Measurements from ENCODE around the gene DICER1. TPM values are rescaled to one million over a fixed set of nuclear protein-coding genes. Genes with fewer than 3 reads are reported as not detected.
"Not testable (repeated sequence)": the region's sequence is repeated elsewhere in the genome, so short reads cannot be mapped to it uniquely, and the experiment has no call there.

DICER1 gene
- 10 to 100 TPM; 49.3 to 53.7 TPM for total RNA-seq

- Histone ChIP-seq H3K36me3 (no peaks in the 10 kb centered on the region), H3K4me1 (peaks cover 7% of the 10 kb centered on the region), H3K9ac (ENCODE audit: low read depth in 2 of 2, low read length in 2 of 2) (peak within 1 kb of the TSS; percentile 92 to 99), H3K27ac (peak within 1 kb of the TSS; percentile 81), H3K27me3 (no peaks in the 10 kb centered on the region), H3K9me3 (no peaks in the 10 kb centered on the region), H3K4me3 (peak within 1 kb of the TSS; percentile 78)
- TF ChIP-seq CTCF (IDR thresholded peaks at IDR 0.05), result no peak
- DNase-seq, result peak; percentile 99
- intact Hi-C loops (cut with DNase I), result no loop called here
These were observed at the start of gene DICER1 for GRCh38 chr14:95157327-95158189. TSS of gene DICER1 (minus strand) at chr14:95157529. CDS start at chr14:95133458, 24,071 bp downstream.

GRCh38 chr14:95206534-95206933 lies 49.2 kb upstream of the DICER1 start:
- Histone ChIP-seq H3K36me3 (peaks cover 11% of the 10 kb centered on the region), H3K4me1 (no peaks in the 10 kb centered on the region), H3K27ac (no peak overlapping the region), H3K9me3 (no peaks in the 10 kb centered on the region), H3K9ac (ENCODE audit: low read depth in 2 of 2, low read length in 2 of 2) (no peak overlapping the region), H3K4me3 (no peak overlapping the region), H3K27me3 (no peaks in the 10 kb centered on the region)
- no peak for TF ChIP-seq CTCF (IDR thresholded peaks at IDR 0.05)
- intact Hi-C loops (cut with DNase I), result no loop called here
- DNase-seq, result no peak

- Histone ChIP-seq H3K4me3 (no peak overlapping the region), H3K4me1 (no peaks in the 10 kb centered on the region), H3K9me3 (no peaks in the 10 kb centered on the region), H3K27me3 (no peaks in the 10 kb centered on the region), H3K9ac (ENCODE audit: low read depth in 2 of 2, low read length in 2 of 2) (no peak overlapping the region), H3K36me3 (peaks cover 11% of the 10 kb centered on the region), H3K27ac (no peak overlapping the region)
- no peak for TF ChIP-seq CTCF (IDR thresholded peaks at IDR 0.05)
- intact Hi-C loops (cut with DNase I), result no loop called here
- DNase-seq, result no peak
These were observed 47.4 kb upstream of the DICER1 start for GRCh38 chr14:95204705-95205104.

GRCh38 chr14:95201745-95202144 lies 44.4 kb upstream of the DICER1 start:
- H3K4me3 ChIP-seq; H3K9me3 ChIP-seq; intact Hi-C loops (cut with DNase I): not testable (repeated sequence)

GRCh38 chr14:95200404-95200803 lies 43.1 kb upstream of the DICER1 start:
- Histone ChIP-seq H3K27ac (no peak overlapping the region), H3K9ac (ENCODE audit: low read depth in 2 of 2, low read length in 2 of 2) (no peak overlapping the region), H3K4me1 (no peaks in the 10 kb centered on the region), H3K4me3 (no peak overlapping the region), H3K36me3 (peaks cover 11% of the 10 kb centered on the region), H3K9me3 (no peaks in the 10 kb centered on the region), H3K27me3 (no peaks in the 10 kb centered on the region)
- no peak for TF ChIP-seq CTCF (IDR thresholded peaks at IDR 0.05)
- no peak for DNase-seq
- intact Hi-C loops (cut with DNase I), result no loop called here

More at GRCh38 chr14:95201745-95202144, 44.4 kb upstream of the DICER1 start:
- not testable (repeated sequence) for H3K27me3 ChIP-seq; DNase-seq; H3K4me1 ChIP-seq; H3K27ac ChIP-seq; H3K9ac ChIP-seq (ENCODE audit: low read depth in 2 of 2, low read length in 2 of 2)
- peaks cover 11% of the 10 kb centered on the region for H3K36me3 ChIP-seq

All from colonic mucosa (tissue), 4 donors.